Esophagus muscularis mucosa (tissue), 4 donors: ENCODE results near the gene TAGLN3.

ENCODE experiments used
- CTCF ChIP-seq, 3 experiments: fragments of 200-600 bp in 2 of 3; fragments of 450-650 bp in 1 of 3; sonication (generic) in 2 of 3; IDR thresholded peaks; one replicate each; pipeline ENCODE4 v1.5.1; 2017 to 2019; ENCODE audit warnings: antibody characterized with exemption in 3 of 3, mild to moderate bottlenecking in 2 of 3, moderate library complexity in 1 of 3
- EP300 ChIP-seq: sonication (generic); formaldehyde crosslinking; IDR thresholded peaks from one replicate; pipeline ENCODE4 v1.6.1; 2017; ENCODE audit warnings: antibody characterized with exemption
- POLR2A ChIP-seq: fragments of 450-650 bp; IDR thresholded peaks from one replicate; pipeline ENCODE4 v1.6.1; 2017; ENCODE audit warnings: antibody characterized with exemption, moderate library complexity, mild to moderate bottlenecking, low read depth
- POLR2AphosphoS5 ChIP-seq, 2 donors: sonication (generic); formaldehyde crosslinking; IDR thresholded peaks; one replicate each; pipeline ENCODE4 v1.6.1; 2017; ENCODE audit warnings: antibody characterized with exemption in 2 of 2

GRCh38 chr3:112004187-112004586, 5.5 kb downstream of the TAGLN3 start:
- no peak for TF ChIP-seq CTCF (IDR thresholded peaks at IDR 0.05)
- no peak for TF ChIP-seq POLR2AphosphoS5 (IDR thresholded peaks at IDR 0.05)
- TF ChIP-seq EP300 = no peak
- TF ChIP-seq POLR2A = no peak
